ENCODE measurements around the gene DNAJC13. TPM values are rescaled to one million over a fixed set of nuclear protein-coding genes. Genes with fewer than 3 reads are reported as not detected.

Gene DNAJC13
- total RNA-seq, 2 experiments from 2014 or later = 22.8 to 42.7 TPM

GRCh38 chr3:132406587-132406986 lies 10.7 kb upstream of the DNAJC13 start:
- intact Hi-C loops (cut with micrococcal nuclease; ENCODE audit: unreplicated experiment) = no loop called here
- no peak for DNase-seq (ENCODE audit: low spot score)
- POLR2A ChIA-PET = interaction anchor here (0.7 to 1.5 kb wide), 6 partner anchors 9 to 268 kb away, joined by 3 to 5 read pairs (median 4); partner anchors contain the start of gene DNAJC13
- no peaks in the 10 kb centered on the region for H3K9me2 ChIP-seq (ENCODE audit: insufficient read depth, low read length)
- no peaks in the 10 kb centered on the region for H3K9me3 ChIP-seq (ENCODE audit: low read length)
- no peaks in the 10 kb centered on the region for H3K79me2 ChIP-seq (ENCODE audit: insufficient read depth, low read depth, low read length)
- TF ChIP-seq CTCF (conservative IDR thresholded peaks at IDR 0.05; ENCODE audit: low read length) (no peak), EZH2phosphoT487 (IDR thresholded peaks at IDR 0.05; ENCODE audit: borderline replicate concordance, low read depth, low read length) (no peak)
- no TSS peak for BruUV-seq (replicated peaks)
- peak overlapping the region; percentile 56; the same call in 1 of the 2 replicates for H2AFZ ChIP-seq (ENCODE audit: low read length)
- H3K4me1 ChIP-seq (ENCODE audit: insufficient read depth, low read length, poor library complexity, severe bottlenecking) = peaks cover 29% of the 10 kb centered on the region
- H3K27ac ChIP-seq (ENCODE audit: low read depth, low read length, poor library complexity, severe bottlenecking) = no peak overlapping the region
- H3K4me2 ChIP-seq (ENCODE audit: low read length) = peak overlapping the region; percentile 38
- H4K20me1 ChIP-seq (ENCODE audit: insufficient read depth, low read length) = no peaks in the 10 kb centered on the region
- no peaks in the 10 kb centered on the region for H3K36me3 ChIP-seq (ENCODE audit: insufficient read depth, low read length)
- CTCF ChIA-PET (ENCODE audit: unreplicated experiment) = no interaction called here
- peak overlapping the region; percentile 16 for H3K4me3 ChIP-seq (ENCODE audit: low read depth, low read length, poor library complexity, severe bottlenecking)

GRCh38 chr3:132407025-132407424 lies 10.3 kb upstream of the DNAJC13 start:
- Histone ChIP-seq H3K4me2 (ENCODE audit: low read length) (peak overlapping the region; percentile 38), H3K9me3 (ENCODE audit: low read length) (no peaks in the 10 kb centered on the region), H3K4me3 (ENCODE audit: low read depth, low read length, poor library complexity, severe bottlenecking) (peak overlapping the region; percentile 16), H3K9me2 (ENCODE audit: insufficient read depth, low read length) (no peaks in the 10 kb centered on the region), H3K4me1 (ENCODE audit: insufficient read depth, low read length, poor library complexity, severe bottlenecking) (peaks cover 29% of the 10 kb centered on the region), H3K27ac (ENCODE audit: low read depth, low read length, poor library complexity, severe bottlenecking) (no peak overlapping the region), H3K36me3 (ENCODE audit: insufficient read depth, low read length) (no peaks in the 10 kb centered on the region), H3K79me2 (ENCODE audit: insufficient read depth, low read depth, low read length) (no peaks in the 10 kb centered on the region), H4K20me1 (ENCODE audit: insufficient read depth, low read length) (no peaks in the 10 kb centered on the region), H2AFZ (ENCODE audit: low read length) (peak overlapping the region; percentile 56)
- no TSS peak for BruUV-seq (replicated peaks)
- DNase-seq (ENCODE audit: low spot score) = peak; percentile 30
- POLR2A ChIA-PET = interaction anchor here (1.2 to 1.5 kb wide), 2 partner anchors 9 to 56 kb away, joined by 3 to 4 read pairs; no protein-coding TSS in a partner anchor
- CTCF ChIA-PET (ENCODE audit: unreplicated experiment) = no interaction called here
- TF ChIP-seq CTCF (conservative IDR thresholded peaks at IDR 0.05; ENCODE audit: low read length) = no peak
- no peak for TF ChIP-seq EZH2phosphoT487 (IDR thresholded peaks at IDR 0.05; ENCODE audit: borderline replicate concordance, low read depth, low read length)
- intact Hi-C loops (cut with micrococcal nuclease; ENCODE audit: unreplicated experiment) = no loop called here

- intact Hi-C loops (cut with micrococcal nuclease; ENCODE audit: unreplicated experiment) = loop anchor here (5.0 to 10.0 kb wide), 2 partner anchors 212 to 1520 kb away; partner anchors contain the start of gene ATP2C1
- no peak overlapping the region for H3K4me3 ChIP-seq (ENCODE audit: low read depth, low read length, poor library complexity, severe bottlenecking)
- BruUV-seq (replicated peaks) = no TSS peak
- no peaks in the 10 kb centered on the region for H3K9me3 ChIP-seq (ENCODE audit: low read length)
- CTCF ChIA-PET (ENCODE audit: unreplicated experiment) = no interaction called here
- H4K20me1 ChIP-seq (ENCODE audit: insufficient read depth, low read length) = no peaks in the 10 kb centered on the region
- peaks cover 17% of the 10 kb centered on the region for H3K4me1 ChIP-seq (ENCODE audit: insufficient read depth, low read length, poor library complexity, severe bottlenecking)
- TF ChIP-seq EZH2phosphoT487 (IDR thresholded peaks at IDR 0.05; ENCODE audit: borderline replicate concordance, low read depth, low read length) (no peak), CTCF (conservative IDR thresholded peaks at IDR 0.05; ENCODE audit: low read length) (no peak)
- H3K4me2 ChIP-seq (ENCODE audit: low read length) = no peak overlapping the region
- H2AFZ ChIP-seq (ENCODE audit: low read length) = peak overlapping the region; percentile 43; the same call in 1 of the 2 replicates
- H3K36me3 ChIP-seq (ENCODE audit: insufficient read depth, low read length) = 0 out of 2 replicates have a peak, but pooled peaks cover 2% of the 10 kb centered on the region
- POLR2A ChIA-PET = interaction anchor here (0.7 kb wide), 1 partner anchor 11 kb away, joined by 4 read pairs; no protein-coding TSS in a partner anchor
- no peak for DNase-seq (ENCODE audit: low spot score)
- H3K9me2 ChIP-seq (ENCODE audit: insufficient read depth, low read length) = no peaks in the 10 kb centered on the region
- peaks cover 23% of the 10 kb centered on the region for H3K79me2 ChIP-seq (ENCODE audit: insufficient read depth, low read depth, low read length)
- no peak overlapping the region for H3K27ac ChIP-seq (ENCODE audit: low read depth, low read length, poor library complexity, severe bottlenecking)
Observed at GRCh38 chr3:132414841-132415240, 2.5 kb upstream of the DNAJC13 start.

Measured in OCI-LY7 (cell line).